NCI-H2171 (cell line): ENCODE measurements around the gene MMP21.
A peak's percentile ranks its signal among the peaks of the same experiment; 100 is the strongest.

Source experiments
- DNase-seq: peaks from one replicate; lab custom pipeline; 2025; lab: John Stamatoyannopoulos, UW

The MMP21 gene

GRCh38 chr10:125765835-125766234 lies 9.8 kb downstream of the MMP21 start:
- DNase-seq, result no peak

- DNase-seq, result no peak
Observed at GRCh38 chr10:125762692-125763648, 12.7 kb downstream of the MMP21 start.

GRCh38 chr10:125761961-125762360 lies 13.7 kb downstream of the MMP21 start:
- no peak for DNase-seq

- DNase-seq, result no peak
Observed at GRCh38 chr10:125757742-125758141, 17.9 kb downstream of the MMP21 start.

- DNase-seq, result no peak
Observed at GRCh38 chr10:125756853-125757487, 18.7 kb downstream of the MMP21 start.

GRCh38 chr10:125756196-125756595 lies 19.4 kb downstream of the MMP21 start:
- DNase-seq, result no peak

GRCh38 chr10:125747417-125747816 lies 28.2 kb downstream of the MMP21 start:
- DNase-seq, result no peak

- DNase-seq, result no peak
Observed at GRCh38 chr10:125744909-125745308, 30.7 kb downstream of the MMP21 start.

GRCh38 chr10:125742465-125742864 lies 33.2 kb downstream of the MMP21 start:
- DNase-seq, result no peak

- DNase-seq, result no peak
Observed at GRCh38 chr10:125739994-125740679, 35.5 kb downstream of the MMP21 start.

- DNase-seq, result no peak
Observed at GRCh38 chr10:125738206-125738605, 37.4 kb downstream of the MMP21 start.

- no peak for DNase-seq
Observed at GRCh38 chr10:125734823-125735222, 40.8 kb downstream of the MMP21 start.

GRCh38 chr10:125734148-125734547 lies 41.5 kb downstream of the MMP21 start:
- DNase-seq, result no peak

- DNase-seq, result no peak
Observed at GRCh38 chr10:125727436-125727835, 48.2 kb downstream of the MMP21 start.

GRCh38 chr10:125726914-125727313 lies 48.7 kb downstream of the MMP21 start:
- DNase-seq, result no peak

- DNase-seq, result no peak
Observed at GRCh38 chr10:125722811-125723210, 52.8 kb downstream of the MMP21 start.

GRCh38 chr10:125721035-125721434 lies 54.6 kb downstream of the MMP21 start:
- DNase-seq, result no peak

GRCh38 chr10:125720002-125720382 lies 55.6 kb downstream of the MMP21 start:
- no peak for DNase-seq

- peak; percentile 91 for DNase-seq
Observed at GRCh38 chr10:125719173-125720001, 56.2 kb downstream of the MMP21 start, which contains the start of gene EDRF1. TSS of gene EDRF1 (plus strand) at chr10:125719709. CDS start at chr10:125719808, 99 bp downstream.
